GM11168 (cell line): Measurements from ENCODE around the gene FBLIM1.
"Not testable (repeated sequence)": the region's sequence is repeated elsewhere in the genome, so short reads cannot be mapped to it uniquely, and the experiment has no call there.

Experiments
- in situ Hi-C: fragments of 300-500 bp; cut with MboI; formaldehyde crosslinking; loops from one replicate; pipeline ENCODE4 v1.12.0; 2022; ENCODE audit warnings: low sequenced_read_pairs; ENCODE audit not compliant: unreplicated experiment

Gene FBLIM1

DNA sequence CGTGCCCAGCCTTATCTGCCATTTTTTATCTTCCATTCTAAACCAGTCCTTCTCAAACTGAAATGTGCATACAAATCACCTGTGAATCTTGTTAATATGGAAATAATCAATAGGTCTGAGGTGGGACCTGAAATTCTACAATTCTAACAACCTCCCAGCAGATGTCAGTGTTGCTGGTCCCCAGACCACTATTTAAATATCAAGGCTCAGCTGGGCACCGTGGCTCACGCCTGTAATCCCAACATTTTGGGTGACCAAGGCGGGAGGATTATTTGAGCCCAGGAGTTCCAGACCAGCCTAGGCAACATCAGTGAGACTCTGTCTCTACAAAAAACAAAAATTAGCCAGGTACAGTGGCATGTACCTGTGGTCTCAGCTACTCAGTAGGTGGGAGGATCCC, 44.8 kb downstream of the FBLIM1 start:
- in situ Hi-C loops, result loop anchor here (10.0 kb wide), 1 partner anchor 131 kb away; no protein-coding TSS in a partner anchor

DNA sequence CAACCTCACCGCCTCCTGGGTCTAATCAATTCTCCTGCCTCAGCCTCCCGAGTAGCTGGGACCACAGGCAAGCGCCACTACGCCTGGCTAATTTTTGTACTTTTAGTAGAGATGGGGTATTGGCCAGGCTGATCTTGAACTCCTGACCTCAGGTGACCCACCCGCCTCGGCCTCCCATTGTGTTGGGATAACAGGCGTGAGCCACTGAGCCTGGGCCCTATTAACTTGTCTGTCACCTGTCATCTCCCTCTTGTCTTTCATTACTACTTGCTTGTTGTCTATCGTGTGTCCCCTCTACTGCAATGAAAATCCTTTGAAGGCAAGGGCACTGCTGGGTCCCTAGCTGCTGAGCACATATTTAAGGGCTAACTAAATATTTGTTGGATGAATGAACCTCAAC, 45.5 kb downstream of the FBLIM1 start:
- in situ Hi-C loops, result loop anchor here (10.0 kb wide), 1 partner anchor 131 kb away; no protein-coding TSS in a partner anchor

DNA sequence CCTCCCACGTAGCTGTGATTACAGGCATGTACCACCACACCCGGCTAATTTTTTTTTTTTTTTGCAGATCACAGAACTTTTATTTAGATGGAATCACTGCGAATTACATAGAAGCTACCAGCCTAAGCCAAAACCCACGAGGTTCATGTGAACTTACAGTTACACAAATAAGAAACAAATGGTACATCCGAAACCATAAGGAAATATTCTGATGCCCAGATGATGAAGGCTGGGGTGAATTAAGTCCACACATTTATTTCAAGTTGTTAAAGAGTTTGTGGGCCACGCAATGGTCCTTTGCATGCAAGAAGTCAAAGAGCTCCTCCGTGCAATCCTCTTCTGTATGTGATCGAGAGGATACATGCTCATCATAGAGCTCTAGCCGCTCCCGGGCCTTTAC, 48.5 kb downstream of the FBLIM1 start:
- in situ Hi-C loops, result loop anchor here (10.0 kb wide), 1 partner anchor 128 kb away; no protein-coding TSS in a partner anchor

DNA sequence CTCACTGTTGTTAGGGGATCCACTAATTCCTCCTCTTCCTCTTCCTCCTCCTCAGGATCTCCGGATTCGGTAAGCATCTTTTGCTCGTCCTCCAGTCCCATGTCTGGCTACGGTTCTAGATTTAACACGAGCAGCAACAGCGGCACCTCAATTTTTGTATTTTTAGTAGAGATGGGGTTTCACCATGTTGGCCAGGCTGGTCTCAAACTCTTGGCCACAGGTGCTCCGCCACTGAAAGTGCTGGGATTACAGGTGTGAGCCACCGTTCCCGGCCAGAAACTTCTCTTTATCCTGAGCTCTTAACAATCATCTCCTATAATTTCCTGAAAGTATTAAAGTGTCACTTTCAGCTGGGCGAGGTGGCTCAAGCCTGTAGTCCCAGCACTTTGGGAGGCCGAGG, 49.0 kb downstream of the FBLIM1 start, which contains the start of gene UQCRHL:
Gene UQCRHL, minus strand, starts transcription at position 101 of the 400 bp plus-strand sequence. Its CDS starts 0 bp downstream, at position 101.
- in situ Hi-C loops, result loop anchor here (10.0 kb wide), 1 partner anchor 127 kb away; no protein-coding TSS in a partner anchor

DNA sequence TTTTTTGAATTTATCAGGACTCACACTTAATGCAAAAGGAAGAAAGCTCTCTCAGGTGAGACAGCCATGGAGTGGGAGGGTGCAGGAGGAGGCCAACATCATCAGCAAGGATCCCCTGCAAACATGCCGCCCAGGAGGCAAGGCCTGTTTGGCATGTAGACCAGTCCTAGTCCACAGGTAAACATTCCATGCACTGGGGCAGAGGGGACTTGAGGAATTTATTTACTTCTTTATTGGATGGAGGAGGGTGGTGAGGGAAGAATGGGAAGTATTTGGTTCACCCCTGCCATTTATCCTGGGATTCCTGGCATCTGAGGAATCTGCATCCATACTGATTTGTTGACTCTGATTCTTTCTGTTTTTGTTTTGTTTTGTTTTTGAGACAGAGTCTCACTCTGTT, 50.4 kb downstream of the FBLIM1 start:
- in situ Hi-C loops, result loop anchor here (10.0 kb wide), 1 partner anchor 126 kb away; no protein-coding TSS in a partner anchor

DNA sequence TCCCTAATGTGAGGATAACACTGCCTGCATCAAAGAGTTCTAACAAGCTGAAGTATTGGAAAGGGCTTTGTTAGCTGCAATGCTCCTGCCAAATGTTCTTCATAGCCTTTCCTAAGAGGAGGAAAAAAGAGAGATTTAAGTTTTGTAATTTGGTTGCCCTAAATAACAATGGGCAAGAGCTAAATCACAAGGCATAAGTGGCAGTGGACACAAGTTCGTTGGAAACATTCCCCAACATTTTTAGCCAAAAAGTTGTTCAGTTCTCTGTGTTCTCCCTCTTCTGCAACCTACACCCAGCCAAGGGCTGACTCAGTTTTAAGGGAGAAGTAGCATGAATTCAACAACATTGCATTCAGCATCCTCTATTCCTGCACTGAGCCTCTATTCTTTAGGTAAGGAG, 51.5 kb downstream of the FBLIM1 start:
- in situ Hi-C loops, result loop anchor here (10.0 kb wide), 1 partner anchor 185 kb away; no protein-coding TSS in a partner anchor

DNA sequence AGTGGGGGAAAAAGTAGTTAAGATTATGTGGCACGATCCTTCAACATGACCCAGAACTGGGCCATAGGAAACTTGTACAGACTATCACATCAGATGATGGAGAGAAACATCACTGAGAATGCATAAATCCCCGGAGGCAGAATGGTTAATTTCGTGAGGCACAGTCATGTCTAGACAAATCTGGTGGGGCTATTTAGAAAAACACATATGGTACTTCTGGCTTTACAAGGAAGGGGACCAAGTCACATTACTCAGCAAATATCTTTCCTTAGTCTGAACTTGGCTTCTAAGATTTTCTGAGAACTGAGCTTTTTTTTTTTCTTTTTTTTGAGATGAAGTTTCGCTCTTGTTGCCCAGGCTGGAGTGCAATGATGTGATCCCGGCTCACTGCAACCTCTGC, 58.1 kb downstream of the FBLIM1 start:
- in situ Hi-C loops, result loop anchor here (10.0 kb wide), 1 partner anchor 178 kb away; no protein-coding TSS in a partner anchor

DNA sequence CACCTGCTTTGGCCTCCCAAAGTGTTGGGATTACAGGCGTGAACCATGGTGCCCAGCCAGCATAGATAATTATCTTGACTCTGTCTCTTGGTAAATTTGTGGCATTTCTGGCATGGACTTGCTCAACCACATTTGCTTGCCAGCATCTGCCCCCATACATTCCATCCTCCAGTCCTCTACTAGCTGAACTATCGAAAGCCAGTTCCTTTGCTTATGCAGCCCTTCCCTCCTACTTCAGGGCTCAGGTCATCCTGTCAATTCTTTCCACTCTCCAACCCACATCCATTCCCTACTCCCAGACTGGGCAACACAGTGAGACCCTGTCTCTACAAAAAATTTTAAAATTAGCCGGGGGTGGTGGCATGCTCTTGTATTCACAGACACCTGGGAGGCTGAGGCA, 61.9 kb downstream of the FBLIM1 start:
- in situ Hi-C loops, result no loop called here

DNA sequence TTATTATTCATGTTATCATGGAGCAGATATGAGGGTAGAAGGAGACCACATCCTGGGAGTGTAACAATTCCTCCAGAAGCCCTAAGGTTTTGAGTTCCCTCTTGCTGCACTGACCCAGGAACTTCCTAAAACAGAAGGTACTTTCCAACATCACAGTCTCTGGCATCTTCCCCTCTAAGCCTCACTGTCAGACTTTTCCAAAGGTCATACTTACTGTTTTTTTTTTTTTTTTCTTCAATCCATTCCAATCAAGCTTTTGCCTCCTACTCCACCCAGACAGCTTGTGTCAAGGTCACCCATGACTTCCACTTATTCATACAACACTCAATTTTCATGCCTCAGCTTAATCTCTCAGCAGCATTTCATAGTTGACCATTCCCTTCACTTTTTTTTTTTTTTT, 67.2 kb downstream of the FBLIM1 start:
- in situ Hi-C loops, result no loop called here

DNA sequence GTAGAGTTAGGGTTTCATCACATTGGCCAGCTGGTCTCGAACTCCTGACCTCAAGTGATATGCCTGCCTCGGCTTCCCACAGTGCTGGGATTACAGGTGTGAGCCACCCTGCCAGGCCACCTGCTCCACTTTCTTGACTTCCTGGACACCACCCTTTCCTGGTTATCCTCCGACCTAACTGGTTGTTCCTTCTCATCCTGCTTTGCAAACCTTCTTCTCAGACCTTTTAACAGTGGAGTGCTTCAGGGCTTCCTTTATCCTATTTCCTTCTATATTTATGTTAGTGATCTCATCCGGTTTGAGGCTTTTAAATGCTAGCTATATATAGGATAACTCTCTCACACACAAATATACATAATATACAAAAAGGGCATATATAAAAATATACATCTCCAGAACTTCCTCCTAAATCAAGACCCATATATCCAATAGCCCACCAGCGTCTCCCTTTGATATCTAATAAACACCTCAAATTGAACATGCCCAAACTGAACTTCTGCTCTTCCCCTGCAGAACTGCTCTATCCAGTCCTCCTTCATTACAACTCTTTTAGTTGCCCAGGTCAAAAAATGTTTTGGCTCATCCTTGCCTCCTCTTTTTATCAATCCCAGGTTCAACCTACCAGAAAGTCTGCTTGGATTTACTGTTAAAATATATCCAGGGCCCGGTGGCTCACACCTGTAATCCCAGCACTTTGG, 68.4 kb downstream of the FBLIM1 start:
- in situ Hi-C loops, result no loop called here

DNA sequence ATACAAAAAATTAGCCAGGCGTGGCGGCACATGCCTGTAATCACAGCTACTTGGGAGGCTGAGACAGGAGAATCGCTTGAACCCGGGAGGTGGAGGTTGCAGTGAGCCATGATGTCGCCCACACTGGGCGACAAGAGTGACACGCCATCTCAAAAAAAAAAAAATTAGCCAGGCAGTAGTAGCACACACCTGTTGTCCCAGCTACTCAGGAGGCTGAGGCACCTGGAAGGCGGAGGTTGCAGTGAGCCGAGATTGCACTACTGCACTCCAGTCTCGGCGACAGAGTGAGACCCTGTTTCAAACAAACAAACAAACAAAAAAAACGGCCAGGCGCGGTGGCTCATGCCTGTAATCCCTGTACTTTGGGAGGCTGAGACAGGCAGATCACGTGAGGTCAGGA, 69.0 kb downstream of the FBLIM1 start:
- in situ Hi-C loops, result not testable (repeated sequence)

DNA sequence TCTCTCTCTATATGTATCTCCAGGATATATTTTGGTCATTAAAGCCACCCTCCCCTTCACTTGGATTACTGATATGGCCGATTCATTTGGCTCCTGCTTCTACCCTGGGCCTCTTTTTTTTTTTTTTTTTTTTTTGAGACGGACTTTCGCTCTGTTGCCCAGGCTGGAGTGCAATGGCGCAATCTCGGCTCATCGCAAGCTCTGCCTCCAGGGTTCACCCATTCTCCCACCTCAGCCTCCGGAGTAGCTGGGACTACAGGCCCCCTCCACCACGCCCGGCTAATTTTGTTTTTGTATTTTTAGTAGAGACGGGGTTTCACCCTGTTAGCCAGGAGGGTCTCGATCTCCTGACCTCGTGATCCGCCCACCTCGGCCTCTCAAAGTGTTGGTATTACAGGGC, 70.3 kb downstream of the FBLIM1 start:
- in situ Hi-C loops, result not testable (repeated sequence)

DNA sequence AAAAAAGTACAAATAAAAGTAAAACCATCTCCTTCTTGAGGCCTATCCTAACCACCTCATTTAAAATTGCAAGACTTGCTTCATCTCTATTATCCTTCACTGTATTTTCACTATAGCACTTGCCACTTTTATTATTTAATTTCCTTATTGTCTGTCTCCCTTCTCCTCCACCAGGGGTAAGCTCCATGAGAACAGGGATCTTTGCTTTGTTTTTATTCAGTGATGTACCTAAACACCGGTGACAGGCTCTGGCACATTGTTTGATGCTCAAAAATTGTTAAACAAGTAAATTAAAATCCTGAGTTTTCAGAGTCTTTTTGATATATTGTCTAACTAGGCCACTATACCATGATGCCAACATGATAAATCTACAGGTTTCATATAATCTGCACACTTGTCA, 71.7 kb downstream of the FBLIM1 start:
- in situ Hi-C loops, result no loop called here

DNA sequence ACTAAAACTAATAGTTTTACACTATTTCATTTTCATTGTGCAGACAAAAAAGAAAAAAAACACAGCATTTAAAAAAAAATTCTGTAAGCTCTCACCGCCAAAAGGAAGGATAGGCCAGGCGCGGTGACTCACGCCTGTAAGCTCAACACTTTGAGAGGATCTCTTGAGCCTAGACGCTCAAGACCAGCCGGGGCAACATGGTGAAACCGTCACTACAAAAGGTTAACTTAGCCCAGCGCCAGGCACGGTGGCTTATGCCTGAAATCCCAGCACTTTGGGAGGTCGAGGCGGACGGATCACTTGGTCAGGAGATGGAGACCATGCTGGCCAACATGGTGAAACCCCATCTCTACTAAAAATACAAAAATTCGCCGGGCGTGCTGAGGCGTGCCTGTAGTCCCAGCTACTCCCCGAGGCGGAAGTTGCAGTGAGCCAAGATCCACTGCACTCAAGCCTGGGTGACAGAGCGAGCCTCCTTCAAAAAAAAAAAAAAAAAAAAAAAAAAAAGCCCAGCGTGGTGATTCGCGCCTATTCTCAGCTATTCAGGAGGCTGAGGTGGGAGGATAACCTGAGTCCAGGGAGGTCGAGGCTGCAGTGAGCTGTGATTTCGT, 74.6 kb downstream of the FBLIM1 start:
- in situ Hi-C loops, result no loop called here

DNA sequence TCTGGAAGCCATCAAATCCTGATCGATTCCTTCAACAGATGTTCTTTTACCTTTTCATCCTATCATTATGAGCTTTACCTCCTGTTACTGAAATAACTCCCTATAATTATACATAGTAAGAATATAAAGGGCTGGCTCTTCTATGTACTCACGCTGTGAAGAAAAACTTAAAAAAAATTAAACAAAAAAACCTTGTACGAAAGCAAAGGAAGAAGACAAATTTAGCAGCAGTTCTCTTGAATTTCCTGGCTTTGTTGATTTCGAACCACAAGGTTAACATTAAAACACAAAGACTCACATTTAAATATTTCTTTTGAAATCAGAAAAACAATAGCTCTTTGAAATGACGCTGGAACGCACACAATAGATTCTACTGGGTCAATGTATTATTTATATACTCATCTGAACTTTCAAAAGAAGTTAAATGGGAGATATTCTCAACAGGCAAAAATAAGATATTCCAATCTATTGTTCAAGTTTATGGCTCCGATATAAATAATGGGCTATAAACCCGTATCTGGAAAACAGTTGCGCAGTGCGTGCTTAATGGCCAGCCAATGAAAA, 75.3 kb downstream of the FBLIM1 start:
- in situ Hi-C loops, result no loop called here

DNA sequence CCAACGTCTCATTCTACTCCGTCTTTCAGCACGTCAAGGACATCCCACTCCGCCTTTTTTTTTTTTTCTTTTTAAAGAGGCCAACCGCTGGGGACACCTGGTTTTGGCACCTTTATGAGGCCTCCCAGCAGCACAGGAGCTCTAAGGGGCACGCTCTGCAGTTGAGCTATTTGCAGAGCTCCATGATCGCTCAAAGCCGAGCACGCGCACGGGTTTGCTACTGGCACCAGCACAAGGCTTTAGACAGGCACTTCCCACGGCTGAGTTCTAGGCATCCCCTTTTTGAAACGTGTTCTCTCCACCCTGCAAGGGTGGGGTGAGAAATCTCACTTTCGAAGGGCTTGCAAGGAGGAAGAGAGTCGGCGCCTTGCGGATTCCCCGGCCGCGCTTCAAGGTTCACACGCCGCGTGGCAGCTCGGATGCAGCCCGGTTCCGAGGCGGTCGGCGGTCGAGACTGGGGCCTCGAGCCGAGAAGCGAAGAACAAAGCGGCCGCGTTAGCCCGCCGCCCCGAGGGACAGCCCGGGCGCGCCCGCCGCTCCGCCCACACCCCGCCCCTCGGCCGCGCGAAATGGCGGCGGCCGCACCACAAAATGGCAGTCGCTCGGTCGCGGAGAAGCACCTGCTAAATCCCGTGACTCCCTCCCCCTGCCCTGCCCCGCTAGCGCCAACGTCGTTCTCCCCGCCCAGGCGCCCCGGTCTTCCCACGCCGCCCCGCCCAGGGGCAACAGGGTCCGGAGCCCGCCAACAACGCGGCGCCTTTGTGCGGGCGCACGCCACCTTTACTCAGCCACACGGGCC, 76.0 kb downstream of the FBLIM1 start:
- in situ Hi-C loops, result no loop called here

DNA sequence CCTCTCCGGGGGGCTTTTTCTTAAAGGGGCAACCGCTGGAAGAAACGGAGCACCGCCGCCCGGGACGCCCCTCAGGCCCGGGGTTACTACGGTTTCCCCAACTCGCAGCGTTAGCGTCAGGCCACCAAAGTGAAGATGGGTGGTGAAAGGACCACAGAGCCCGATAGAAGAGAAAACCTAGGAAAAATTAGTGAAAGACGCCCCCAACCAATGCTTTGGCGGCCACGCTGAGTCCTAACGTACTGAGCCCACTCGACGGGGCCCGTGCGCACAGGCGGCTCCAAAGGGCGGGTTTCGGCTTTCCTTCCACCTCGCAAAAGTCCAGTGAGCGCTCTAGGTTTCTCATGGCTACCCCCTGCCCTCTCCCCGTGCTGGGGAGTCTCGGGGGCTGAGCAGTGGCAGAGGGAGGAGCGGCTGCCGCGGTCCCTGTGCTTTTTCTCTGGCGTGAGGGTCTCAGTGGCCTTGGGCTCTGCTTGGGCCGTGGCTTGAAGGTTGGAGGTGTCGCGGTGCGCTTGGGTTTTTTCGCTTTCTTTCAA, 76.7 kb downstream of the FBLIM1 start:
- in situ Hi-C loops, result no loop called here

DNA sequence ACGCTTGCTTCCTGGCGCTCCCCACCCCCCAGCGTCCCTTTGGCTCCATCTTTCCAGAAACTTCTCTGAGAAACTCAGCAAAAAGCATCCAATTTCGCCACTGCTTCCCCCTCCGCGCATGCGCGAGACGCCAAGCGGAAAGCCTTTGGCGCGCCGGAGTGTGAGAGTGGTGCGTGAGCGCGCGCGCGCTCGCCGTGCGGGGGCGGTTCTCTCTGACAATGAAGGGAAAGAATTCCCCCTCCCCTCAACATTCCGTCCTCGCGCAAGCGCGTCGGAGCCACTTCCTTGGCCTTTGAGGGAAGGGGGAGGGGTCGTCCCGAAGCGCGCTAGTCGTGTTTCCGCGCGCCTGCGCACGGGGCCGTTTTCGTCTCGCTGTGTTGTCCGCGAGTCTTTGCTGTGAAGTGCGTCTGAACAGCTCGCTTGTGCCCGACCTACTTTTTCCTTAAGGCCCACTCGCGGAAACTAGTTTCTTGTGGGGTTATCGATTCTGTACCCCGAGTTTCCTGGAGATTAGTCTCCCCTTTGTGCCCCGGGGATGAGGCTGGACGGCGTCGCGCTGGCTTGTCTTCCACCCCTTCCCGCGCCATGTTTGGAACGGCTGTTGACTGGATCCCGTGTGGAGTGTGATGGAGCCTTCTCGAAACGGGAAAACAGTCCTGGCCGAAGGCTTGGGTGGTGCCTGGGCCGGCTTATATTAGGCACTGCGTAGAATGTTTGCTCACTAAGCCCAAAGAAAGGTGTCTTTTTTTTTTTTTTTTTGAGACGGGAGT, 77.3 kb downstream of the FBLIM1 start:
- in situ Hi-C loops, result no loop called here
